DOHH2 (cell line): ENCODE data around the gene GIPC3.

Experiments
- H3F3A ChIP-seq: fragments of 200-600 bp; sonication (generic), shearing (Covaris generic); 2 replicates; pipeline ENCODE4 v1.6.0; 2016; ENCODE audit warnings: antibody characterized with exemption, mild to moderate bottlenecking; ENCODE audit not compliant: control insufficient read depth, insufficient read depth
- H3K27ac ChIP-seq: fragments of 200-600 bp; sonication (generic); 2 replicates; pipeline ENCODE4 v1.5.1; 2014; ENCODE audit warnings: low read depth, mild to moderate bottlenecking, low read length, moderate library complexity
- H3K27me3 ChIP-seq: fragments of 200-600 bp; sonication (generic); 2 replicates; pipeline ENCODE4 v1.6.1; 2014; ENCODE audit warnings: mild to moderate bottlenecking, low read length, mixed read lengths; ENCODE audit not compliant: control insufficient read depth
- H3K36me3 ChIP-seq: fragments of 200-600 bp; sonication (generic); 2 replicates; pipeline ENCODE4 v1.6.1; 2014; ENCODE audit warnings: mild to moderate bottlenecking, low read length, moderate library complexity, mixed read lengths; ENCODE audit not compliant: control insufficient read depth
- H3K4me1 ChIP-seq: fragments of 200-600 bp; sonication (generic); 2 replicates; pipeline ENCODE4 v1.6.1; 2014; ENCODE audit warnings: mild to moderate bottlenecking, low read length, mixed read lengths; ENCODE audit not compliant: control insufficient read depth
- H3K4me2 ChIP-seq: fragments of 200-600 bp; sonication (generic); 2 replicates; pipeline ENCODE4 v1.6.0; 2014; ENCODE audit warnings: mild to moderate bottlenecking, low read length, moderate library complexity
- H3K4me3 ChIP-seq: fragments of 200-600 bp; sonication (generic); 2 replicates; pipeline ENCODE4 v1.5.1; 2014; ENCODE audit warnings: mild to moderate bottlenecking, low read length, mixed read lengths
- H3K79me2 ChIP-seq: fragments of 200-600 bp; sonication (generic); 2 replicates; pipeline ENCODE4 v1.6.1; 2014; ENCODE audit warnings: mild to moderate bottlenecking, low read length, mixed read lengths; ENCODE audit not compliant: control insufficient read depth
- H3K9me2 ChIP-seq: fragments of 200-600 bp; sonication (generic); replicated peaks from 2 replicates; pipeline ENCODE4 v1.6.1; 2014; ENCODE audit warnings: mild to moderate bottlenecking, low read length, mixed read lengths; ENCODE audit not compliant: control insufficient read depth
- H3K9me3 ChIP-seq: fragments of 200-600 bp; sonication (generic); 2 replicates; pipeline ENCODE4 v1.6.1; 2014; ENCODE audit warnings: antibody characterized with exemption, low read length, mixed read lengths; ENCODE audit not compliant: control insufficient read depth, insufficient read depth
- H4K20me1 ChIP-seq: fragments of 200-600 bp; sonication (generic); 2 replicates; pipeline ENCODE4 v1.6.0; 2014; ENCODE audit warnings: low read depth, mild to moderate bottlenecking, antibody characterized with exemption, low read length, moderate library complexity; ENCODE audit not compliant: control insufficient read depth, insufficient read depth
- EZH2phosphoT487 ChIP-seq: fragments of 200-600 bp; sonication (generic); IDR thresholded peaks from 2 replicates; pipeline ENCODE4 v1.6.1; 2017; ENCODE audit warnings: borderline replicate concordance, mild to moderate bottlenecking, antibody characterized with exemption, low read length, moderate library complexity, mixed read lengths
- TF ChIP-seq, protein P1 (sequence below): fragments of 200-600 bp; sonication (generic); IDR thresholded peaks from one replicate; pipeline ENCODE4 v1.5.1; 2014; ENCODE audit warnings: antibody characterized with exemption, mild to moderate bottlenecking, low read depth, low read length; ENCODE audit not compliant: poor library complexity, severe bottlenecking

GIPC3 gene

GRCh38 chr19:3631053-3631861 lies 46.0 kb downstream of the GIPC3 start:
- Histone ChIP-seq H3K79me2 (peaks cover 3% of the 10 kb centered on the region), H3K4me2 (no peak overlapping the region), H3K4me3 (no peak overlapping the region), H4K20me1 (no peaks in the 10 kb centered on the region), H3F3A (no peaks in the 10 kb centered on the region), H3K9me2 (no peaks in the 10 kb centered on the region), H3K4me1 (peaks cover 4% of the 10 kb centered on the region), H3K9me3 (no peaks in the 10 kb centered on the region), H3K36me3 (no peaks in the 10 kb centered on the region), H3K27me3 (no peaks in the 10 kb centered on the region), H3K27ac (no peak overlapping the region)
- no peak for TF ChIP-seq EZH2phosphoT487
- TF ChIP-seq, protein P1, sequence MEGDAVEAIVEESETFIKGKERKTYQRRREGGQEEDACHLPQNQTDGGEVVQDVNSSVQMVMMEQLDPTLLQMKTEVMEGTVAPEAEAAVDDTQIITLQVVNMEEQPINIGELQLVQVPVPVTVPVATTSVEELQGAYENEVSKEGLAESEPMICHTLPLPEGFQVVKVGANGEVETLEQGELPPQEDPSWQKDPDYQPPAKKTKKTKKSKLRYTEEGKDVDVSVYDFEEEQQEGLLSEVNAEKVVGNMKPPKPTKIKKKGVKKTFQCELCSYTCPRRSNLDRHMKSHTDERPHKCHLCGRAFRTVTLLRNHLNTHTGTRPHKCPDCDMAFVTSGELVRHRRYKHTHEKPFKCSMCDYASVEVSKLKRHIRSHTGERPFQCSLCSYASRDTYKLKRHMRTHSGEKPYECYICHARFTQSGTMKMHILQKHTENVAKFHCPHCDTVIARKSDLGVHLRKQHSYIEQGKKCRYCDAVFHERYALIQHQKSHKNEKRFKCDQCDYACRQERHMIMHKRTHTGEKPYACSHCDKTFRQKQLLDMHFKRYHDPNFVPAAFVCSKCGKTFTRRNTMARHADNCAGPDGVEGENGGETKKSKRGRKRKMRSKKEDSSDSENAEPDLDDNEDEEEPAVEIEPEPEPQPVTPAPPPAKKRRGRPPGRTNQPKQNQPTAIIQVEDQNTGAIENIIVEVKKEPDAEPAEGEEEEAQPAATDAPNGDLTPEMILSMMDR = no peak

GRCh38 chr19:3632098-3632497 lies 46.8 kb downstream of the GIPC3 start:
- H3K36me3 ChIP-seq = no peaks in the 10 kb centered on the region
- no peaks in the 10 kb centered on the region for H4K20me1 ChIP-seq
- H3K4me3 ChIP-seq = no peak overlapping the region
- H3K27me3 ChIP-seq = no peaks in the 10 kb centered on the region
- H3K9me3 ChIP-seq = no peaks in the 10 kb centered on the region
- H3K79me2 ChIP-seq = no peaks in the 10 kb centered on the region
- peaks cover 3% of the 10 kb centered on the region for H3K4me1 ChIP-seq
- no peaks in the 10 kb centered on the region for H3F3A ChIP-seq
- no peak overlapping the region for H3K27ac ChIP-seq
- no peak overlapping the region for H3K4me2 ChIP-seq
- H3K9me2 ChIP-seq = no peaks in the 10 kb centered on the region
- TF ChIP-seq, protein P1 = no peak
- no peak for TF ChIP-seq EZH2phosphoT487

DNA sequence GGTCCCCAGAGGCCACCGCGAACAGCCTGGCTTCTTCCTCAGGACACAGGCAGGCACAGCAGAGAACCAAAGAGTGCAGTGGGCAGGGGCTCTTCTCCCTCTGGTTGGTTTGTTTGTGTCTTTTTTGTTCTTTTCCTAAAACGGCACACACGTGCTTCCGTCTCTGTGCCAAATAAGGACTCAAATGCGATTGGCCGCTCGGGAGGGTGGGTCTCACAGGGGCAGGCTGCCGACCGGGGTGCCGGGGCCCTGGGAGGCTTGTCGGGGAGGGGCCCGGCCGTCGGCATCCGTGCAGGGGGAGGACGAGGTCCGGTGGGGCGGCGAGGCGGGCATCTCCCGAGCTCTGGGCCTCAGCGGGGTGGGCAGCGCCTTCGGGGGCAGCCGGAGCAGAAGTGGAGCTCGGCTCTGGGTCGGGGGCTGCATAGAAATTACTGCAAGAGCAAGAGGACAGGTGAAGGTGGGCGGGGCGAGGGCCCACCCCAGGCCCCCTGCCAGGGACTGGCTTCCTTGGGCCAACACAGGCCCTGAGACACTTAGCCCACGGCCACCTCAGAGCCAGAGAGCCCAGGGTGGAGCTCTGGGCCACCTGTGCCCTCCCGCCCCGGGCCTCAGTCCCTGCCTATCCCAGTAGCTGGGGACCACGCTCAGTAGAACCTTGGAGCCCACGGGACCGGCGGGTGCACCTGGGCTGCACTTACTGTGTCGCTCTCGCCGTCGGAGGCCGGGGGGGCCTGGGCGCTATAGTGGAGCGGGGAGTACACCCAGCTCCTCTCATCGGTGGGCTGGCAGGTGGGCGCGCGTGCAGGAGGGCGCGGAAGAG lies 47.7 kb downstream of the GIPC3 start:
- no peak overlapping the region for H3K27ac ChIP-seq
- TF ChIP-seq EZH2phosphoT487 = no peak
- TF ChIP-seq, protein P1 = no peak
- no peaks in the 10 kb centered on the region for H3K79me2 ChIP-seq
- H4K20me1 ChIP-seq = no peaks in the 10 kb centered on the region
- no peaks in the 10 kb centered on the region for H3K9me3 ChIP-seq
- H3K9me2 ChIP-seq = no peaks in the 10 kb centered on the region
- H3K4me3 ChIP-seq = no peak overlapping the region
- no peaks in the 10 kb centered on the region for H3K27me3 ChIP-seq
- no peak overlapping the region for H3K4me2 ChIP-seq
- no peaks in the 10 kb centered on the region for H3F3A ChIP-seq
- H3K36me3 ChIP-seq = no peaks in the 10 kb centered on the region
- H3K4me1 ChIP-seq = no peaks in the 10 kb centered on the region
